Stimulated activated CD4-positive, alpha-beta T cell treated with anti-CD3 and anti-CD28 coated beads, Interleukin-12 subunit alpha, Interleukin-12 subunit beta, amount 100 ng/mL, for 48 hours (primary cell): Measurements from ENCODE around the gene TWSG1.
"Not testable (repeated sequence)": the region's sequence is repeated elsewhere in the genome, so short reads cannot be mapped to it uniquely, and the experiment has no call there.

Experiments
- DNase-seq, 3 donors: peaks; one replicate each; pipeline ENCODE4 v3.0.0-alpha.2; 2020; ENCODE audit warnings: low read depth in 2 of 3, low spot score in 1 of 3

The TWSG1 gene

GRCh38 chr18:9386879-9387278 lies 52.3 kb downstream of the TWSG1 start:
- DNase-seq = no peak

- DNase-seq = no peak
Observed at GRCh38 chr18:9387891-9388290, 53.3 kb downstream of the TWSG1 start.

GRCh38 chr18:9389706-9390105 lies 55.1 kb downstream of the TWSG1 start:
- DNase-seq = no peak

- DNase-seq = no peak
Observed at GRCh38 chr18:9392726-9393125, 58.2 kb downstream of the TWSG1 start.

GRCh38 chr18:9394046-9394445 lies 59.5 kb downstream of the TWSG1 start:
- no peak for DNase-seq

GRCh38 chr18:9400197-9400596 lies 65.6 kb downstream of the TWSG1 start:
- no peak for DNase-seq

- DNase-seq = no peak
Observed at GRCh38 chr18:9401176-9401575, 66.6 kb downstream of the TWSG1 start.

- not testable (repeated sequence) for DNase-seq
Observed at GRCh38 chr18:9402358-9403007, 67.9 kb downstream of the TWSG1 start.

GRCh38 chr18:9403795-9404564 lies 69.4 kb downstream of the TWSG1 start:
- no peak for DNase-seq

GRCh38 chr18:9404565-9405060 lies 70.0 kb downstream of the TWSG1 start:
- DNase-seq = peak in 1 of 3 donors; percentile 16

GRCh38 chr18:9405130-9405529 lies 70.6 kb downstream of the TWSG1 start:
- DNase-seq = no peak

GRCh38 chr18:9405977-9406376 lies 71.4 kb downstream of the TWSG1 start:
- DNase-seq = no peak

GRCh38 chr18:9410515-9410914 lies 75.9 kb downstream of the TWSG1 start:
- DNase-seq = no peak

GRCh38 chr18:9413576-9413975 lies 79.0 kb downstream of the TWSG1 start:
- no peak for DNase-seq

- no peak for DNase-seq
Observed at GRCh38 chr18:9416563-9417072, 82.0 kb downstream of the TWSG1 start.

GRCh38 chr18:9417073-9417851 lies 82.7 kb downstream of the TWSG1 start:
- no peak for DNase-seq

GRCh38 chr18:9418047-9418690 lies 83.6 kb downstream of the TWSG1 start:
- DNase-seq = no peak

GRCh38 chr18:9419956-9420631 lies 85.5 kb downstream of the TWSG1 start:
- DNase-seq = no peak

GRCh38 chr18:9421096-9421900 lies 86.7 kb downstream of the TWSG1 start:
- DNase-seq = no peak

GRCh38 chr18:9421901-9422327 lies 87.3 kb downstream of the TWSG1 start:
- DNase-seq = no peak
